Caco-2 (cell line): ENCODE measurements around the gene NPTX1. TPM values are rescaled to one million over a fixed set of nuclear protein-coding genes. Genes with fewer than 3 reads are reported as not detected.

Source experiments
- BruUV-seq: library from RNA; stranded (reverse); fragments of 400-500 nt; replicated peaks from 2 replicates; lab custom pipeline; 2021; lab: Mats Ljungman, UMichigan
- CTCF ChIA-PET: fragments of 300-600 bp; sonication (Branson Sonifier 250); formaldehyde crosslinking; loops from one replicate; lab custom pipeline; 2022; ENCODE audit warnings: antibody characterized with exemption; lab: Charles Lee
- POLR2A ChIA-PET: fragments of 300-600 bp; sonication (Branson Sonifier 250); formaldehyde crosslinking; loops from one replicate; lab custom pipeline; 2022; ENCODE audit warnings: antibody characterized with exemption; lab: Charles Lee
- DNase-seq, 2 experiments: peaks; one replicate each; pipeline versions ENCODE4 v3.0.0 to v3.0.0-alpha.2; 2020 to 2022
- H3K27me3 ChIP-seq: replicated peaks from 2 replicates; pipeline ENCODE4 v1.6.0; 2011; ENCODE audit warnings: low read length; ENCODE audit not compliant: control insufficient read depth, insufficient read depth
- H3K36me3 ChIP-seq: 2 replicates; pipeline ENCODE4 v1.5.1; 2011; ENCODE audit warnings: low read length; ENCODE audit not compliant: control insufficient read depth, insufficient read depth
- H3K4me1 ChIP-seq: fragments of 250-450 bp; sonication (Bioruptor Pico); 2 replicates; pipeline ENCODE4 v1.5.1; 2020; ENCODE audit warnings: mild to moderate bottlenecking
- H3K4me3 ChIP-seq: 2 replicates; pipeline ENCODE4 v1.5.1; 2011; ENCODE audit warnings: low read depth, mild to moderate bottlenecking, control low read depth, low read length
- H3K9me3 ChIP-seq: fragments of 250-450 bp; sonication (Bioruptor Pico); 2 replicates; pipeline ENCODE4 v1.5.1; 2020; ENCODE audit warnings: mild to moderate bottlenecking, moderate library complexity
- H3K27ac Mint-ChIP-seq: one replicate; pipeline ENCODE4 v1.8.0; 2022; ENCODE audit warnings: mixed read lengths; ENCODE audit not compliant: unreplicated experiment
- H3K27me3 Mint-ChIP-seq: one replicate; pipeline ENCODE4 v1.8.0; 2022; ENCODE audit warnings: mixed read lengths; ENCODE audit not compliant: insufficient read depth, unreplicated experiment
- H3K36me3 Mint-ChIP-seq: one replicate; pipeline ENCODE4 v1.8.0; 2022; ENCODE audit warnings: mild to moderate bottlenecking, mixed read lengths; ENCODE audit not compliant: insufficient read depth, unreplicated experiment
- H3K4me1 Mint-ChIP-seq: one replicate; pipeline ENCODE4 v1.8.0; 2022; ENCODE audit warnings: low read depth, mixed read lengths; ENCODE audit not compliant: unreplicated experiment
- H3K4me3 Mint-ChIP-seq: one replicate; pipeline ENCODE4 v1.8.0; 2022; ENCODE audit warnings: mild to moderate bottlenecking, moderate library complexity, mixed read lengths; ENCODE audit not compliant: unreplicated experiment
- H3K9me3 Mint-ChIP-seq: one replicate; pipeline ENCODE4 v1.8.0; 2022; ENCODE audit warnings: mixed read lengths; ENCODE audit not compliant: unreplicated experiment
- CTCF ChIP-seq, 2 experiments: fragments of 200-600 bp in 1 of 2; IDR thresholded peaks; 1 replicate in 1 of 2; 2 replicates in 1 of 2; pipeline versions ENCODE4 v1.5.1 to v1.8.0; 2011 to 2022; ENCODE audit warnings: antibody characterized with exemption in 1 of 2, control low read depth in 1 of 2, inconsistent platforms in 1 of 2, low read depth in 1 of 2, low read length in 1 of 2, mild to moderate bottlenecking in 1 of 2, moderate library complexity in 1 of 2; ENCODE audit not compliant: insufficient read depth in 1 of 2, severe bottlenecking in 1 of 2, unreplicated experiment in 1 of 2
- intact Hi-C: fragments of 100-400 bp; cut with micrococcal nuclease; formaldehyde crosslinking; loops from one replicate; pipeline ENCODE4 v1.10.0; 2022; ENCODE audit not compliant: unreplicated experiment
- total RNA-seq: library from RNA; stranded (reverse); gene quantifications from 2 replicates; pipeline ENCODE4 v1.2.3, GENCODE V29; 2022

Gene NPTX1
- total RNA-seq, 1 experiment from 2014 or later, result 0.57 TPM

DNA sequence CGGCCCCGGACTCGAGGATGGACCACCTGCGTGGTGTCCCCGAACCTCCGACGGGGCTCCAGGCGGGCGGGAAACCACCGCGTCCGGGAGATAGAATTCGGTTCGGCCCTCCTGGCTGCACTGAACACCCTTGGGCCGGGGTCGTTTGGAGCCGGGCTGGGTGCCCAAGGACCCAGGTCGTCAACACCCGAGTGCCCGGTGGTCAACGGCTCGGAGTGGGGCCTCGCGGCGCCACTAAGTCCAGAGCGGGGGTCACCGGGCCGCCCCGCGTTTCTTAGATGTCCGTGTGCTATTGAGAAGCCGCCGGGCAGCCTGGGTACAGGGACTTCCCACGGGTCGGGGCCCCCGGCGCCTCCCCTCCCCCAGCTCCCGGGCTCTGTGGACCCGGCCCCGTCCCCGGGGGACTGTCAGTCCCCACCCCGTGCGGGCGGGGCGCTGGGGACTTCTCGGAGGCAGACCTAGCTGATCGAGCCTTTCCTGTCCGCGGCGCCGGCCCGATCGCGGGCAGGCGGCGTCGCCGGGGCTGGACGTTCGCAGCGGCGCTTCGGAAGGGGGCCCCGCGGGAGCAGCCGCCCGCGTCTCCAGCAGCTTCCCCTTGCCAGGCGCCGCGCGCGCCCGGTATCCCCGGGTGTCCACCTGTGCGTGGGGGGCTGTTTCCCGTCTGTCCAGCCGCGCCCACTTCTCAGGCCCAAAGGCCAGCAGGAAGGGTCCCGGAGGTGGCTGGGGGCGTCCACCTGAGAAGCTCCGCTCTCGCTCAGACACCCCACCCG, 655 bp upstream of the NPTX1 start:
- ChIA-PET POLR2A (interaction anchor here (0.6 to 1.1 kb wide), 2 partner anchors 22 to 25 kb away, joined by 6 to 16 read pairs; no protein-coding TSS in a partner anchor), CTCF (interaction anchor here (0.6 to 1.5 kb wide), 2 partner anchors 21 to 50 kb away, joined by 4 read pairs; no protein-coding TSS in a partner anchor)
- Mint-ChIP-seq H3K27ac (no peak overlapping the region), H3K9me3 (no peaks in the 10 kb centered on the region), H3K4me3 (no peak overlapping the region), H3K36me3 (no peaks in the 10 kb centered on the region), H3K4me1 (peaks cover 11% of the 10 kb centered on the region), H3K27me3 (peaks cover 32% of the 10 kb centered on the region)
- Histone ChIP-seq H3K4me1 (peaks cover 29% of the 10 kb centered on the region), H3K36me3 (no peaks in the 10 kb centered on the region), H3K4me3 (peak overlapping the region; percentile 32), H3K9me3 (no peaks in the 10 kb centered on the region), H3K27me3 (peaks cover 6% of the 10 kb centered on the region)
- no peak for TF ChIP-seq CTCF (IDR thresholded peaks at IDR 0.05; ENCODE audit: insufficient read depth in 1 of 2, low read depth in 1 of 2, low read length in 1 of 2, severe bottlenecking in 1 of 2, unreplicated experiment in 1 of 2)
- intact Hi-C loops, result no loop called here
- DNase-seq, result peak in 1 of 2 experiments; percentile 51
- BruUV-seq, result no TSS peak

DNA sequence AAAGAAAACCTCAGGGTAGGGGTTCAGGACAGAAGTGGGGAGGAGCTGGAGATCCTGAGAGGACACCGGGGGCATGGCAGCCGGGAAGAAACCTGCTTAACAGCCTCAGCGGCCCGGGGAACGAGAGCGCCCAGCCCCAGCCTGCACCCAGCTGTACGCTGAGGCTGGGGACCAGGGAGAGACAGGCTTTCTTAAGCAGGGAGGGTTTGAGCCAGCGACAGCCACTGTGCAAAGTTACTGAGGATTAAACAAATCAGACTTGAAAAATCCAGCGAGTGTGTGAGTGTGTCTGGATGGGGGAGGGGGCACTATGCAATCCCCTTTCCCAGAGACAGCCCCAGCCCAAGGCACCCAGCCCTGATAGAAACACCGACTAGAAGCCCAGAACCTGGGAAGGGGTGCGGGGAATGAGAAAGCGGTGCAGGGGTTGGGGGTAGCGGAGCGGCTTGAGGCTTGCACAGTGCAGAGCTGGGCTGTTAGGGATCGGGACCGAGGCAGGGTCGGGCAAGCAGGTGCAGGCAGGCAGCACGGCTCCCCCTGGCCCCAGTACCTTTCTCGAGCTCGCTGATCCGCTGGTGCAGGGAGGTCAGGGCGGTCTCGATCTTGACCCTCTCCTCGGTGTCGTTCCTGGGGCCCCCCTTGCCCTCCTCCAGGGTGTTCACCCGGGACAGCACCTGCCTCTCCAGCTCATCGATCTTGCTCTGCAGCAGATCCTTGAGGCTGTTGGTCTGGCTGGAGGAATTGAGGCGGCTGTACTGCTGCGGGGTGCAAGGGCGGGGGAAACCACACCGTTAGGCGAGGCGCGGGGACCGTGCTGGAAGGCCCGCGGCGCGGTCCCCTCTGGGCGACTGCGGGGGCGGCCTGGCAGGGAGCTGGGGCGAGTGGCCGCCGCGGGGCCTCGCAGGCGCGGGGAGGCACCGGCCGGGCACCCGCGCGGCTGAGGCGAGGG, 1.2 kb downstream of the NPTX1 start:
- H3K27ac Mint-ChIP-seq, result no peak overlapping the region
- peak overlapping the region; percentile 12 for H3K4me3 ChIP-seq
- CTCF ChIA-PET, result interaction anchor here (0.6 to 1.1 kb wide), 4 partner anchors 48 to 497 kb away, joined by 3 to 4 read pairs (median 3); no protein-coding TSS in a partner anchor
- peak overlapping the region; percentile 74 for H3K4me3 Mint-ChIP-seq
- no peaks in the 10 kb centered on the region for H3K36me3 ChIP-seq
- H3K9me3 Mint-ChIP-seq, result no peaks in the 10 kb centered on the region
- peak in 1 of 2 experiments; percentile 61 for DNase-seq
- intact Hi-C loops, result loop anchor here (2.0 to 5.0 kb wide), 2 partner anchors 102 to 176 kb away; no protein-coding TSS in a partner anchor
- no peaks in the 10 kb centered on the region for H3K9me3 ChIP-seq
- TF ChIP-seq CTCF (IDR thresholded peaks at IDR 0.05; ENCODE audit: insufficient read depth in 1 of 2, low read depth in 1 of 2, low read length in 1 of 2, severe bottlenecking in 1 of 2, unreplicated experiment in 1 of 2), result no peak
- peaks cover 6% of the 10 kb centered on the region for H3K27me3 ChIP-seq
- peaks cover 23% of the 10 kb centered on the region for H3K4me1 ChIP-seq
- BruUV-seq, result no TSS peak
- peaks cover 11% of the 10 kb centered on the region for H3K4me1 Mint-ChIP-seq
- no peaks in the 10 kb centered on the region for H3K36me3 Mint-ChIP-seq
- POLR2A ChIA-PET, result interaction anchor here (0.6 to 0.7 kb wide), 2 partner anchors 10 to 21 kb away, joined by 3 to 5 read pairs; no protein-coding TSS in a partner anchor
- H3K27me3 Mint-ChIP-seq, result peaks cover 44% of the 10 kb centered on the region
